Stomach (tissue), 9 donors: Measurements from ENCODE around the gene TMEM185A. TPM values are rescaled to one million over a fixed set of nuclear protein-coding genes. Genes with fewer than 3 reads are reported as not detected.

ENCODE experiments used
- DNase-seq, 2 donors: peaks; one replicate each; pipeline versions ENCODE4 v3.0.0 to v3.0.0-alpha.2; 2013 to 2019
- H3K27ac ChIP-seq, 5 donors: fragments of 200-600 bp in 4 of 5; sonication (generic) in 4 of 5; one replicate each; pipeline ENCODE4 v1.5.1; 2013 to 2019; ENCODE audit warnings: mild to moderate bottlenecking in 1 of 5, moderate library complexity in 1 of 5
- H3K27me3 ChIP-seq, 3 donors: fragments of 200-600 bp; sonication (generic); one replicate each; pipeline ENCODE4 v1.5.1; 2017 to 2019; ENCODE audit warnings: mixed run types in 1 of 3
- H3K36me3 ChIP-seq, 4 donors: fragments of 200-600 bp; sonication (generic); 1 replicate in 3 of 4; 2 replicates in 1 of 4; pipeline ENCODE4 v1.5.1; 2016 to 2019
- H3K4me1 ChIP-seq, 4 donors: fragments of 200-600 bp; sonication (generic); one replicate each; pipeline ENCODE4 v1.5.1; 2016 to 2019
- H3K4me3 ChIP-seq, 4 donors: fragments of 200-600 bp; sonication (generic) in 3 of 4; one replicate each; pipeline ENCODE4 v1.5.1; 2016 to 2019; ENCODE audit warnings: mild to moderate bottlenecking in 1 of 4
- H3K9me3 ChIP-seq, 4 donors: fragments of 200-600 bp; sonication (generic); one replicate each; pipeline ENCODE4 v1.5.1; 2016 to 2019
- CTCF ChIP-seq, 7 experiments: fragments of 450-650 bp in 4 of 7; fragments of 200-600 bp in 3 of 7; sonication (generic) in 3 of 7; IDR thresholded peaks; one replicate each; pipeline ENCODE4 v1.5.1; 2016 to 2019; ENCODE audit warnings: antibody characterized with exemption in 7 of 7, control low read depth in 2 of 7, mild to moderate bottlenecking in 1 of 7
- EP300 ChIP-seq: sonication (generic); formaldehyde crosslinking; IDR thresholded peaks from one replicate; pipeline ENCODE4 v1.6.1; 2017; ENCODE audit warnings: antibody characterized with exemption
- POLR2A ChIP-seq, 4 donors: fragments of 450-650 bp; IDR thresholded peaks; one replicate each; pipeline ENCODE4 v1.6.1; 2016; ENCODE audit warnings: antibody characterized with exemption in 4 of 4, control low read depth in 2 of 4, mild to moderate bottlenecking in 1 of 4, moderate library complexity in 1 of 4
- POLR2AphosphoS5 ChIP-seq, 3 donors: sonication (generic); formaldehyde crosslinking; IDR thresholded peaks; one replicate each; pipeline ENCODE4 v1.6.1; 2016; ENCODE audit warnings: antibody characterized with exemption in 3 of 3
- whole genome bisulfite sequencing, 5 donors: extraction: QIAGEN DNeasy Blood & Tissue Kit in 3 of 5; methylation state at CpG; one replicate each; pipeline versions ENCODE4 v1.1.5 to v1.1.7; 2013 to 2018; 5-methylcytosine and 5-hydroxymethylcytosine counted together
- intact Hi-C: fragments of 100-400 bp; cut with DNase I; formaldehyde crosslinking; loops from one replicate; pipeline ENCODE4 v1.15.1; 2023; ENCODE audit warnings: low total_unique reads
- polyA plus RNA-seq, 3 donors: library from polyadenylated mRNA; stranded (reverse); fragments of 200-250 nt; gene quantifications; one replicate each; pipeline ENCODE4 v1.2.3, GENCODE V29; 2013
- total RNA-seq, 5 donors: library from RNA; depleted of rRNA; stranded (reverse); fragments of >200 nt; gene quantifications; one replicate each; pipeline versions ENCODE4 v1.1.0 to v1.2.3, GENCODE V29; 2014 to 2016
- donor health status: healthy with polysubstance abuse.
- donor health status: Bipolar disorder and iron deficiency.
- donor health status: healthy.

The TMEM185A gene
- total and polyA plus RNA-seq, 8 donors, result 3.5 to 22.0 (median 14.8) TPM

- Histone ChIP-seq H3K27me3 (no peaks in the 10 kb centered on the region), H3K36me3 (no peaks in the 10 kb centered on the region), H3K9me3 (no peaks in the 10 kb centered on the region), H3K4me3 (no peak overlapping the region), H3K27ac (no peak overlapping the region), H3K4me1 (no peaks in the 10 kb centered on the region)
- intact Hi-C loops, result no loop called here
- WGBS, 5 donors, result 19 to 62% (median 40%) methylated on average over 1 of the region's 1 CpG; no CpG with 5 or more reads in 1 of the 5 donors
- no peak for TF ChIP-seq POLR2AphosphoS5 (IDR thresholded peaks at IDR 0.05)
- TF ChIP-seq POLR2A (IDR thresholded peaks at IDR 0.05), result no peak
- no peak for TF ChIP-seq EP300
- TF ChIP-seq CTCF (IDR thresholded peaks at IDR 0.05), result no peak
- peak in 1 of 2 donors; percentile 11 for DNase-seq
These were observed 58.8 kb downstream of the TMEM185A start for GRCh38 chrX:149572743-149573142.

DNA sequence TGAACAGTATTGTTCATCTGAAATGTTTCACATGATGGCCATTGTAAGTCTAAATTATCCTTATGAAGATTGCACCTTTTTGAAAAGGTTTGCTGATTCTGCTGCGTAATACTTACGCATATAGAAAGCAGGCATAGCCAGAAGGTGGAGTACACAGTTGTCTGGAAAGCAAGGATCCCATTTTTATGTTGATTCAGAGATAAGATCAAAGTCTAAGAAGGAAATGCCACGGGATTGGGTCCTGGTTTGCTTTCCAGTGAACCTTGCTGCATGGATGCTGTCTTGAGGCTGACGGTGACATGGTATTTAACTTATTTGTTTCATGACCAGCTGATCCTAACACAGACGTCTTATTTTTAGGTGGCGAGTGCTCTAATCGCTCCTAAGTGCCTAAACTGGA lies 59.8 kb downstream of the TMEM185A start:
- no peak overlapping the region for H3K27ac ChIP-seq
- no peaks in the 10 kb centered on the region for H3K27me3 ChIP-seq
- no peak for DNase-seq
- H3K4me1 ChIP-seq, result no peaks in the 10 kb centered on the region
- H3K36me3 ChIP-seq, result no peaks in the 10 kb centered on the region
- no peaks in the 10 kb centered on the region for H3K9me3 ChIP-seq
- WGBS, 5 donors, result 61 to 100% (median 74%) methylated on average over 1 to 7 of the region's 7 CpGs
- H3K4me3 ChIP-seq, result no peak overlapping the region
- TF ChIP-seq POLR2A (IDR thresholded peaks at IDR 0.05) (no peak), POLR2AphosphoS5 (IDR thresholded peaks at IDR 0.05) (no peak), CTCF (IDR thresholded peaks at IDR 0.05) (no peak), EP300 (no peak)
- intact Hi-C loops, result no loop called here

DNA sequence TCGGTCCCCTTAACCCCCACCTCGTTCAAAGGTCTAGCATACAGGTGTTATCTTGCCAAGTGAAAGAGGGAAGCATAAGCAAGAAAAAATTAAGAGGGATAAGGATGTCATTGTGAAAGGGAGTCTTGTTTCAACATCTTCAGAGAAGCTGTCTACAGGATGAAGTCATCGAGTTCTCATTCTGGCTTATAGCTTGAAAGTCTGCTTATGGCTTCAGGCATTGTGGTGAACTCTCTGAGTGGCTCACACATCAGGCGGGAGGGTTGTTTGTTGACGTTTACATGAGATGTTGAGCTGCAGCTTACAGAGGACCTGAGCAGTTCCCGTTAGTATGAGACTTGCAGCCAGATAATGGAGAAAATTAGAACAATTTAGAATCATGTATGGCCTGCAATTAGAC lies 60.9 kb downstream of the TMEM185A start:
- H3K4me3 ChIP-seq, result no peak overlapping the region
- no peak overlapping the region for H3K27ac ChIP-seq
- peak in 1 of 2 donors; percentile 8 for DNase-seq
- TF ChIP-seq POLR2A (IDR thresholded peaks at IDR 0.05) (no peak), POLR2AphosphoS5 (IDR thresholded peaks at IDR 0.05) (no peak), EP300 (no peak), CTCF (IDR thresholded peaks at IDR 0.05) (no peak)
- no peaks in the 10 kb centered on the region for H3K36me3 ChIP-seq
- H3K27me3 ChIP-seq, result no peaks in the 10 kb centered on the region
- WGBS, 5 donors, result 43 to 64% (median 53%) methylated on average over 2 to 6 of the region's 6 CpGs
- no peaks in the 10 kb centered on the region for H3K9me3 ChIP-seq
- no peaks in the 10 kb centered on the region for H3K4me1 ChIP-seq
- intact Hi-C loops, result no loop called here

GRCh38 chrX:149569770-149570169 lies 61.8 kb downstream of the TMEM185A start:
- H3K4me3 ChIP-seq, result no peak overlapping the region
- no peaks in the 10 kb centered on the region for H3K4me1 ChIP-seq
- WGBS, 5 donors, result 33 to 68% (median 48%) methylated on average over 1 to 2 of the region's 2 CpGs
- H3K36me3 ChIP-seq, result no peaks in the 10 kb centered on the region
- H3K27ac ChIP-seq, result no peak overlapping the region
- no peaks in the 10 kb centered on the region for H3K27me3 ChIP-seq
- H3K9me3 ChIP-seq, result peaks cover 0 to under 1% (median 0%) of the 10 kb centered on the region in 4 donors
- DNase-seq, result no peak
- intact Hi-C loops, result no loop called here
- TF ChIP-seq POLR2AphosphoS5 (IDR thresholded peaks at IDR 0.05), result no peak
- no peak for TF ChIP-seq EP300
- no peak for TF ChIP-seq CTCF (IDR thresholded peaks at IDR 0.05)
- no peak for TF ChIP-seq POLR2A (IDR thresholded peaks at IDR 0.05)
